Spleen (tissue), 7 donors: ENCODE results near the gene CDHR2.

Experiments
- POLR2A ChIP-seq, 3 donors: fragments of 450-650 bp; IDR thresholded peaks; one replicate each; pipeline ENCODE4 v1.5.1; 2017; ENCODE audit warnings: antibody characterized with exemption in 3 of 3, mild to moderate bottlenecking in 1 of 3
- POLR2AphosphoS5 ChIP-seq, 3 donors: sonication (generic); formaldehyde crosslinking; IDR thresholded peaks; one replicate each; pipeline ENCODE4 v1.5.1; 2017; ENCODE audit warnings: antibody characterized with exemption in 3 of 3
- TF ChIP-seq, protein P1 (sequence below), 11 experiments: fragments of 200-600 bp in 7 of 11; fragments of 450-650 bp in 4 of 11; sonication (generic) in 4 of 11; IDR thresholded peaks in 8 of 11; conservative IDR thresholded peaks in 3 of 11; 1 replicate in 7 of 11; 2 replicates in 4 of 11; pipeline versions ENCODE4 v1.4.0 to v1.8.0; 2016 to 2021; ENCODE audit warnings: antibody characterized with exemption in 11 of 11, inconsistent platforms in 4 of 11, mild to moderate bottlenecking in 1 of 11
- donor health status: DM: no; HTN: no; CAD: no; lungs with moderate emphysema.
- donor health status: DM: no; HTN: no; CAD: no.
- donor health status: DM: no; HTN: no; CAD: no.

DNA sequence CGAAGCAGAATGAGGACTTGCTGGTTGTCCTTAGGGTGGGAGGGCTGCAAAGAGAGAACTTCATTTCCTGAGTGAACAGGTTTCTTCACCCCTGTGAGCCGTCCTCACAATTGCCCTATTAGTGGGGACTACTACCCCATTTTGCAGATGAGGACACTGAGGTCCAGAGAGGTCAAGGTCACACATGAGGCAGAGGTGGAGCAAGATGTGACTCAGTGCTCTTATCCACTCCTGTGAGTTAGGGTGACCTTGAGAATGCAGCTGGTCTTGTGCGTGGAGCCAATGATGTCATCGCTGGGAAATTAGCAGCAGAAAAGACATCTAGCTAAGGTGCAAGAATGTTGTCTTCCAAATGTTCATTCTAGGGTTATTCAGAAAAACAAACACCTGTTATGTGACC lies 33.9 kb downstream of the CDHR2 start:
- TF ChIP-seq, protein P1, sequence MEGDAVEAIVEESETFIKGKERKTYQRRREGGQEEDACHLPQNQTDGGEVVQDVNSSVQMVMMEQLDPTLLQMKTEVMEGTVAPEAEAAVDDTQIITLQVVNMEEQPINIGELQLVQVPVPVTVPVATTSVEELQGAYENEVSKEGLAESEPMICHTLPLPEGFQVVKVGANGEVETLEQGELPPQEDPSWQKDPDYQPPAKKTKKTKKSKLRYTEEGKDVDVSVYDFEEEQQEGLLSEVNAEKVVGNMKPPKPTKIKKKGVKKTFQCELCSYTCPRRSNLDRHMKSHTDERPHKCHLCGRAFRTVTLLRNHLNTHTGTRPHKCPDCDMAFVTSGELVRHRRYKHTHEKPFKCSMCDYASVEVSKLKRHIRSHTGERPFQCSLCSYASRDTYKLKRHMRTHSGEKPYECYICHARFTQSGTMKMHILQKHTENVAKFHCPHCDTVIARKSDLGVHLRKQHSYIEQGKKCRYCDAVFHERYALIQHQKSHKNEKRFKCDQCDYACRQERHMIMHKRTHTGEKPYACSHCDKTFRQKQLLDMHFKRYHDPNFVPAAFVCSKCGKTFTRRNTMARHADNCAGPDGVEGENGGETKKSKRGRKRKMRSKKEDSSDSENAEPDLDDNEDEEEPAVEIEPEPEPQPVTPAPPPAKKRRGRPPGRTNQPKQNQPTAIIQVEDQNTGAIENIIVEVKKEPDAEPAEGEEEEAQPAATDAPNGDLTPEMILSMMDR (IDR thresholded peaks at IDR 0.05 in 8 of 11, conservative IDR thresholded peaks at IDR 0.05 in 3 of 11), result no peak
- TF ChIP-seq POLR2AphosphoS5 (IDR thresholded peaks at IDR 0.05), result no peak
- no peak for TF ChIP-seq POLR2A (IDR thresholded peaks at IDR 0.05)
